Ovary (tissue), 9 donors: ENCODE data around the gene AIFM3. TPM values are rescaled to one million over a fixed set of nuclear protein-coding genes. Genes with fewer than 3 reads are reported as not detected.

Experiments used
- DNase-seq, 5 donors: peaks; one replicate each; pipeline ENCODE4 v3.0.0-alpha.2; 2019 to 2020
- H3K27ac ChIP-seq, 2 donors: fragments of 200-600 bp; one replicate each; pipeline versions ENCODE4 v1.5.1 to v1.8.0; 2019 to 2022
- H3K27me3 ChIP-seq: fragments of 200-600 bp; one replicate; pipeline ENCODE4 v1.8.0; 2022
- H3K36me3 ChIP-seq: fragments of 200-600 bp; sonication (generic); one replicate; pipeline ENCODE4 v1.5.1; 2019
- H3K4me1 ChIP-seq: one replicate; pipeline ENCODE4 v1.8.1; 2013; ENCODE audit warnings: mild to moderate bottlenecking, moderate library complexity; ENCODE audit not compliant: insufficient read depth
- H3K4me3 ChIP-seq: fragments of 200-600 bp; sonication (generic); one replicate; pipeline ENCODE4 v1.5.1; 2017
- H3K9me3 ChIP-seq, 2 donors: fragments of 200-600 bp in 1 of 2; sonication (generic) in 1 of 2; one replicate each; pipeline versions ENCODE4 v1.5.1 to v1.8.1; 2013 to 2019; ENCODE audit warnings: mild to moderate bottlenecking in 1 of 2, moderate library complexity in 1 of 2
- CTCF ChIP-seq, 3 donors: fragments of 450-650 bp in 2 of 3; fragments of 200-600 bp in 1 of 3; IDR thresholded peaks; one replicate each; pipeline versions ENCODE4 v1.5.1 to v1.8.0; 2016 to 2022; ENCODE audit warnings: antibody characterized with exemption in 3 of 3, mild to moderate bottlenecking in 1 of 3
- EP300 ChIP-seq: sonication (generic); formaldehyde crosslinking; IDR thresholded peaks from one replicate; pipeline ENCODE4 v1.6.1; 2017; ENCODE audit warnings: antibody characterized with exemption
- POLR2A ChIP-seq: fragments of 450-650 bp; IDR thresholded peaks from one replicate; pipeline ENCODE4 v1.6.1; 2017; ENCODE audit warnings: antibody characterized with exemption, mild to moderate bottlenecking, moderate library complexity
- WGBS, 3 donors: extraction: QIAGEN DNeasy Blood & Tissue Kit in 1 of 3; methylation state at CpG; one replicate each; pipeline versions ENCODE4 v1.1.5 to v1.1.7; 2013 to 2017; 5-methylcytosine and 5-hydroxymethylcytosine counted together
- intact Hi-C, 4 donors: fragments of 100-400 bp; cut with DNase I; formaldehyde crosslinking; loops; one replicate each; pipeline versions ENCODE4 v1.11.0 to v1.15.1; 2022 to 2023
- polyA plus RNA-seq, 2 donors: library from polyadenylated mRNA; stranded (reverse); fragments of 200-250 nt in 1 of 2; fragments of 350-450 nt in 1 of 2; fragmentation: Illumina TruSeq in 1 of 2; extraction: RNeasy Lipid Tissue Mini Kit (QIAGEN cat#74804) in 1 of 2; gene quantifications; one replicate each; pipeline ENCODE4 v1.2.3, GENCODE V29; 2013 to 2014
- total RNA-seq, 7 donors: library from RNA; depleted of rRNA in 2 of 7; stranded (reverse); fragments of >200 nt in 2 of 7; fragmentation: NEBNext Ultra II Directional in 3 of 7; extraction: Animal tissue kit (Norgen Biotek cat#: 25700) in 3 of 7; gene quantifications; one replicate each; pipeline versions ENCODE4 v1.1.0 to v1.2.4, GENCODE V29; 2016 to 2023
- donor health status: DM: no; HTN: no; CAD: no; lungs with moderate emphysema.
- donor health status: DM: no; HTN: no; CAD: no.
- donor health status: Bipolar disorder and iron deficiency.
- donor health status: DM: yes; HTN: yes; CAD: no.
- donor health status: DM: no; HTN: no; CAD: no.
- donor health status: DM: yes; HTN: yes; CAD: no.

Gene AIFM3
- total and polyA plus RNA-seq, 9 donors, result 0.43 to 2.7 (median 1.1) TPM; not detected in 1

- peaks cover 4% of the 10 kb centered on the region for H3K4me1 ChIP-seq
- no peak overlapping the region for H3K4me3 ChIP-seq
- no peak overlapping the region for H3K27ac ChIP-seq
- 66 to 70% (median 70%) methylated on average over 10 of the region's 10 CpGs for WGBS, 3 donors
- no peak for TF ChIP-seq EP300
- no peak for TF ChIP-seq POLR2A
- no peak for TF ChIP-seq CTCF (IDR thresholded peaks at IDR 0.05)
- no peaks in the 10 kb centered on the region for H3K36me3 ChIP-seq
- intact Hi-C loops, result no loop called here
- H3K9me3 ChIP-seq, result no peaks in the 10 kb centered on the region
- H3K27me3 ChIP-seq, result no peaks in the 10 kb centered on the region
- DNase-seq, result no peak
These were observed 55.5 kb downstream of the AIFM3 start for GRCh38 chr22:21022507-21022906.

- H3K4me1 ChIP-seq, result peaks cover 6% of the 10 kb centered on the region
- no peaks in the 10 kb centered on the region for H3K36me3 ChIP-seq
- no peak overlapping the region for H3K4me3 ChIP-seq
- H3K9me3 ChIP-seq, result no peaks in the 10 kb centered on the region
- TF ChIP-seq CTCF (IDR thresholded peaks at IDR 0.05), result no peak
- no peak for TF ChIP-seq POLR2A
- TF ChIP-seq EP300, result no peak
- no peak overlapping the region for H3K27ac ChIP-seq
- WGBS, 3 donors, result 85 to 89% (median 86%) methylated on average over 13 of the region's 13 CpGs
- no peaks in the 10 kb centered on the region for H3K27me3 ChIP-seq
- intact Hi-C loops, result no loop called here
- no peak for DNase-seq
These were observed 56.0 kb downstream of the AIFM3 start for GRCh38 chr22:21022955-21023614.

GRCh38 chr22:21025266-21025665 is 58.2 kb downstream of the AIFM3 start:
- DNase-seq, result no peak
- 72 to 81% (median 77%) methylated on average over 8 of the region's 8 CpGs for WGBS, 3 donors
- Histone ChIP-seq H3K27me3 (no peaks in the 10 kb centered on the region), H3K27ac (no peak overlapping the region), H3K9me3 (no peaks in the 10 kb centered on the region), H3K36me3 (no peaks in the 10 kb centered on the region), H3K4me3 (no peak overlapping the region), H3K4me1 (peaks cover 6% of the 10 kb centered on the region)
- intact Hi-C loops, result no loop called here
- TF ChIP-seq EP300, result no peak

DNA sequence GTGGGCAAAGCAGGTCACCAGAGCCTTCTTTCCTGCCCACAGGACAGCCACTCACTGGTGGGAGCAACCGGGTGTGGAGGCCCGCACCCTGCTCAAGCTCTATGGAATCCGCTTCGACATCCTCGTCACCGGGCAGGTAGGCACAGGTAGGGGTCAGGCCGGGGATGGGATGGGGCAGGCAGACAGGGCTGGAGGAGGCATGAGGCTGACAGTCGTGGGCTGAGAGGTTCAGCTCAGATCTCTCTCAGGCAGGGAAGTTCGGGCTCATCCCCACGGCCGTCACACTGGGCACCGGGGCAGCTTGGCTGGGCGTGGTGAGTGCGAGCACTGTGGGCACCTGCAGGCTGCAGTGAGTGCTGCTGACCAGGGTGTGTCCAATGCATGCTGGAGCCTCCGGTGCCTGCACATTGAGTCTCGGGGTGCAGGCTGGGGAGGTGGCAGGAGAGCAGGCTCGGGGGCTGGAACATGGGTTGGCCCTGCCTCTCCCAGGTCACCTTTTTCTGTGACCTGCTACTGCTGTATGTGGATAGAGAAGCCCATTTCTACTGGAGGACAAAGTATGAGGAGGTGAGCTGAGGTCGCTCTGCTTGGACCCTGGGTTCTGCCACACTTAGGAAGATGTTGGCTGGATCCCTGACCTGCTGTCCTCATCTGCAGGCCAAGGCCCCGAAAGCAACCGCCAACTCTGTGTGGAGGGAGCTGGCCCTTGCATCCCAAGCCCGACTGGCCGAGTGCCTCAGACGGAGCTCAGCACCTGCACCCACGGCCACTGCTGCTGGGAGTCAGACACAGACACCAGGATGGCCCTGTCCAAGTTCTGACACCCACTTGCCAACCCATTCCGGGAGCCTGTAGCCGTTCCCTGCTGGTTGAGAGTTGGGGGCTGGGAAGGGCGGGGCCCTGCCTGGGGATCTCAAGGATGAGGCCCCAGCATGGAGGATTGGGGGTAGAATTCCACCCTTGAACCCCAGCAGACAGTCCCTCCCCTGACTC is 59.0 kb downstream of the AIFM3 start:
- Histone ChIP-seq H3K27ac (no peak overlapping the region), H3K9me3 (no peaks in the 10 kb centered on the region), H3K4me1 (peaks cover 6% of the 10 kb centered on the region), H3K27me3 (no peaks in the 10 kb centered on the region), H3K36me3 (no peaks in the 10 kb centered on the region), H3K4me3 (no peak overlapping the region)
- WGBS, 3 donors, result 88 to 92% (median 89%) methylated on average over 24 to 27 of the region's 27 CpGs
- TF ChIP-seq EP300, result no peak
- no peak for TF ChIP-seq CTCF (IDR thresholded peaks at IDR 0.05)
- no peak for TF ChIP-seq POLR2A
- no peak for DNase-seq
- intact Hi-C loops, result no loop called here
